ENCODE measurements around the gene DPF3.

The DPF3 gene

GRCh38 chr14:72792051-72792788, 101.7 kb downstream of the DPF3 start:
- DNase-seq, result no peak

- no peak for DNase-seq
These were observed 102.9 kb downstream of the DPF3 start for GRCh38 chr14:72790887-72791566.

GRCh38 chr14:72788972-72789728, 104.8 kb downstream of the DPF3 start:
- DNase-seq, result peak; percentile 12

GRCh38 chr14:72788255-72788654, 105.6 kb downstream of the DPF3 start:
- no peak for DNase-seq

GRCh38 chr14:72787841-72788240, 106.1 kb downstream of the DPF3 start:
- DNase-seq, result no peak

GRCh38 chr14:72786378-72787350, 107.2 kb downstream of the DPF3 start:
- no peak for DNase-seq

- DNase-seq, result no peak
These were observed 110.2 kb downstream of the DPF3 start for GRCh38 chr14:72783741-72784140.

- DNase-seq, result no peak
These were observed 111.1 kb downstream of the DPF3 start for GRCh38 chr14:72782817-72783216.

GRCh38 chr14:72781561-72782508, 112.1 kb downstream of the DPF3 start:
- DNase-seq, result peak; percentile 89

- peak; percentile 88 for DNase-seq
These were observed 113.2 kb downstream of the DPF3 start for GRCh38 chr14:72780751-72781150.

GRCh38 chr14:72779679-72780078, 114.2 kb downstream of the DPF3 start:
- DNase-seq, result no peak

- DNase-seq, result no peak
These were observed 116.3 kb downstream of the DPF3 start for GRCh38 chr14:72777636-72778035.

GRCh38 chr14:72776701-72777261, 117.1 kb downstream of the DPF3 start:
- no peak for DNase-seq

GRCh38 chr14:72775923-72776554, 117.9 kb downstream of the DPF3 start:
- DNase-seq, result no peak

GRCh38 chr14:72774894-72775620, 118.8 kb downstream of the DPF3 start:
- DNase-seq, result no peak

- DNase-seq, result no peak
These were observed 119.8 kb downstream of the DPF3 start for GRCh38 chr14:72774141-72774540.

- DNase-seq, result no peak
These were observed 122.3 kb downstream of the DPF3 start for GRCh38 chr14:72771561-72771960.

GRCh38 chr14:72766296-72766695, 127.6 kb downstream of the DPF3 start:
- DNase-seq, result no peak

GRCh38 chr14:72763892-72764291, 130.0 kb downstream of the DPF3 start:
- no peak for DNase-seq

- no peak for DNase-seq
These were observed 134.2 kb downstream of the DPF3 start for GRCh38 chr14:72759670-72760069.
